Measurements from ENCODE around the gene PRR19. TPM values are rescaled to one million over a fixed set of nuclear protein-coding genes. Genes with fewer than 3 reads are reported as not detected.
A peak's percentile ranks its signal among the peaks of the same experiment; 100 is the strongest.

PRR19 gene
- total RNA-seq, 1 experiment from 2014 or later = 3.2 TPM

DNA sequence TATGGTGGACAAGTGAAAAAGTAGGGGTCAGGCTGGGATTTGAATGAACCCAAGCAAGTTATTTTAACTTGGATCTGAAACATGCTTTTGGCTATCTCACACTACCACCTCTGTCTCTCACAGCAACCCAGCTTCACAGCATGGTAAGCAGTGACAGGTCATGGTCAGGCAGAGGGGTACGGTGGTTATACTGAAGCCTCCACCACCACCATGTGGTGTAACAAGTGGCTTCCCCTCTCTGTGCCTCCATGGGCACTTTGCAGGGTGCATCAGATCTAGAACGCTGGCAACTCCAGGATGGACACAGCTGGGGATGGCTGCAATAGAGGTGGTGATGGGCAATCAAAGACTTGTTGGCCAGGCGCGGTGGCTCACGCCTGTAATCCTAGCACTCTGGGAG lies 10.4 kb downstream of the PRR19 start:
- H3K4me3 Mint-ChIP-seq = peak overlapping the region; percentile 72 to 86
- Histone ChIP-seq H2BK15ac (ENCODE audit: low read depth, low read length) (no peak overlapping the region), H3K79me1 (ENCODE audit: insufficient read depth, low read depth, low read length, poor library complexity, severe bottlenecking) (no peaks in the 10 kb centered on the region), H4K91ac (ENCODE audit: insufficient read length, low read depth, low read length) (no peak overlapping the region), H2AFZ (ENCODE audit: low read length) (no peak overlapping the region), H2BK120ac (ENCODE audit: low read depth, low read length, poor library complexity, severe bottlenecking) (no peak overlapping the region), H2BK5ac (ENCODE audit: insufficient read length, low read length) (no peak overlapping the region), H4K8ac (replicated peaks; ENCODE audit: insufficient read length, low read depth, low read length) (no peak overlapping the region), H3T11ph (ENCODE audit: low read length) (no peak overlapping the region), H2BK20ac (ENCODE audit: low read depth, low read length, poor library complexity, severe bottlenecking) (no peak overlapping the region), H3K23ac (ENCODE audit: insufficient read length, low read depth, low read length) (no peak overlapping the region), H3K27ac (ENCODE audit: insufficient read length, low read depth, low read length) (no peak overlapping the region), H3K18ac (ENCODE audit: insufficient read length, low read depth, low read length) (no peak overlapping the region), H2AK5ac (ENCODE audit: insufficient read length, low read length) (no peak overlapping the region), H3K79me2 (ENCODE audit: insufficient read depth, low read length) (no peaks in the 10 kb centered on the region), H3K9ac (ENCODE audit: extremely low read depth, insufficient read length, low read length) (no peak overlapping the region), H3K4me1 (ENCODE audit: insufficient read depth, low read length) (no peaks in the 10 kb centered on the region), H4K5ac (ENCODE audit: insufficient read length, low read depth, low read length) (no peak overlapping the region), H3K27me3 (ENCODE audit: insufficient read depth, low read length) (peaks cover 3% of the 10 kb centered on the region; the same call in 1 of the 2 replicates), H3K14ac (ENCODE audit: insufficient read depth, low read length) (no peak overlapping the region), H4K20me1 (ENCODE audit: control insufficient read depth, insufficient read depth, insufficient read length) (no peaks in the 10 kb centered on the region), H3K4me2 (ENCODE audit: insufficient read depth, insufficient read length, low read length) (no peak overlapping the region), H3K4ac (ENCODE audit: low read depth, low read length) (no peak overlapping the region), H3K56ac (ENCODE audit: insufficient read length, low read depth, low read length) (no peak overlapping the region), H3K23me2 (ENCODE audit: insufficient read length, low read depth, low read length, poor library complexity, severe bottlenecking) (peaks cover 3% of the 10 kb centered on the region), H3K9me3 (ENCODE audit: control insufficient read depth, low read depth, low read length) (no peaks in the 10 kb centered on the region), H2BK12ac (ENCODE audit: insufficient read length, low read depth, low read length) (no peak overlapping the region)
- no CpG with 5 or more reads among the region's 5 CpGs for WGBS (ENCODE audit: extremely low coverage, insufficient read length, low lambda C conversion rate)
- peaks cover 62% of the 10 kb centered on the region for H3K27me3 Mint-ChIP-seq (ENCODE audit: low read depth)
- H3K9me3 Mint-ChIP-seq = no peaks in the 10 kb centered on the region
- peaks cover 9 to 20% of the 10 kb centered on the region in 2 experiments for H3K4me1 Mint-ChIP-seq
- H3K27ac Mint-ChIP-seq = peak overlapping the region in 1 of 3 experiments; percentile 52; a peak in 1 of 7 replicates
- H3K36me3 Mint-ChIP-seq (ENCODE audit: insufficient read depth in 1 of 3, low read depth in 3 of 3) = no peaks in the 10 kb centered on the region; a peak in 1 of 7 replicates
- DNase-seq = no peak
- TF ChIP-seq, protein P1, sequence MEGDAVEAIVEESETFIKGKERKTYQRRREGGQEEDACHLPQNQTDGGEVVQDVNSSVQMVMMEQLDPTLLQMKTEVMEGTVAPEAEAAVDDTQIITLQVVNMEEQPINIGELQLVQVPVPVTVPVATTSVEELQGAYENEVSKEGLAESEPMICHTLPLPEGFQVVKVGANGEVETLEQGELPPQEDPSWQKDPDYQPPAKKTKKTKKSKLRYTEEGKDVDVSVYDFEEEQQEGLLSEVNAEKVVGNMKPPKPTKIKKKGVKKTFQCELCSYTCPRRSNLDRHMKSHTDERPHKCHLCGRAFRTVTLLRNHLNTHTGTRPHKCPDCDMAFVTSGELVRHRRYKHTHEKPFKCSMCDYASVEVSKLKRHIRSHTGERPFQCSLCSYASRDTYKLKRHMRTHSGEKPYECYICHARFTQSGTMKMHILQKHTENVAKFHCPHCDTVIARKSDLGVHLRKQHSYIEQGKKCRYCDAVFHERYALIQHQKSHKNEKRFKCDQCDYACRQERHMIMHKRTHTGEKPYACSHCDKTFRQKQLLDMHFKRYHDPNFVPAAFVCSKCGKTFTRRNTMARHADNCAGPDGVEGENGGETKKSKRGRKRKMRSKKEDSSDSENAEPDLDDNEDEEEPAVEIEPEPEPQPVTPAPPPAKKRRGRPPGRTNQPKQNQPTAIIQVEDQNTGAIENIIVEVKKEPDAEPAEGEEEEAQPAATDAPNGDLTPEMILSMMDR (conservative IDR thresholded peaks at IDR 0.05) = no peak
